WTC11 (cell line): ENCODE measurements around the gene RETREG1. TPM values are rescaled to one million over a fixed set of nuclear protein-coding genes. Genes with fewer than 3 reads are reported as not detected.

ENCODE experiments used
- ATAC-seq: fragments of 200-7000 bp; cut with Tn5 transposase; 2 replicates; pipeline ENCODE4 v1.10.0; 2021; ENCODE audit warnings: mild to moderate bottlenecking, moderate library complexity
- CTCF ChIA-PET: fragments of 300-600 bp; sonication (Branson Sonifier 250); formaldehyde crosslinking; loops from one replicate; lab custom pipeline; 2021; ENCODE audit warnings: antibody characterized with exemption; lab: Charles Lee
- POLR2A ChIA-PET: fragments of 350-600 bp; sonication (Branson Sonifier 250); formaldehyde crosslinking; loops from one replicate; lab custom pipeline; 2021; ENCODE audit warnings: antibody characterized with exemption; lab: Charles Lee
- DNase-seq: peaks from one replicate; pipeline ENCODE4 v3.0.0; 2021; ENCODE audit warnings: low spot score
- H3K27ac Mint-ChIP-seq: 2 replicates; pipeline ENCODE4 v1.8.0; 2021; ENCODE audit warnings: mixed read lengths
- H3K27me3 Mint-ChIP-seq: 2 replicates; pipeline ENCODE4 v1.8.0; 2021; ENCODE audit warnings: low read depth, mild to moderate bottlenecking, moderate library complexity, mixed read lengths
- H3K36me3 Mint-ChIP-seq: 2 replicates; pipeline ENCODE4 v1.8.0; 2021; ENCODE audit warnings: mixed read lengths
- H3K4me1 Mint-ChIP-seq: 2 replicates; pipeline ENCODE4 v1.8.0; 2022; ENCODE audit warnings: mixed read lengths
- H3K4me3 Mint-ChIP-seq: 2 replicates; pipeline ENCODE4 v1.8.0; 2021; ENCODE audit warnings: mild to moderate bottlenecking, moderate library complexity, mixed read lengths
- H3K9me3 Mint-ChIP-seq: 2 replicates; pipeline ENCODE4 v1.8.0; 2021; ENCODE audit warnings: mixed read lengths
- ELF4 ChIP-seq: sonication (generic); formaldehyde crosslinking; IDR thresholded peaks from 2 replicates; pipeline ENCODE4 v1.8.1; 2022; ENCODE audit warnings: low read depth, mild to moderate bottlenecking, moderate library complexity, missing genetic modification reagents
- FOXJ3 ChIP-seq: sonication (generic); formaldehyde crosslinking; IDR thresholded peaks from 2 replicates; pipeline ENCODE4 v1.9.0; 2021; ENCODE audit warnings: missing genetic modification reagents, mild to moderate bottlenecking, borderline replicate concordance
- GRHL2 ChIP-seq: fragments of 250-450 bp; sonication (Bioruptor Pico); IDR thresholded peaks from 2 replicates; pipeline ENCODE4 v1.8.0; 2022; ENCODE audit warnings: mild to moderate bottlenecking, moderate library complexity; ENCODE audit not compliant: insufficient replicate concordance, severe bottlenecking
- NR3C1 ChIP-seq: sonication (generic); formaldehyde crosslinking; conservative IDR thresholded peaks from 2 replicates; pipeline ENCODE4 v1.8.1; 2023; ENCODE audit warnings: low read depth, mild to moderate bottlenecking, missing genetic modification reagents
- SMAD4 ChIP-seq: sonication (generic); formaldehyde crosslinking; IDR thresholded peaks from 2 replicates; pipeline ENCODE4 v1.8.0; 2022; ENCODE audit warnings: mild to moderate bottlenecking, missing genetic modification reagents
- TEAD4 ChIP-seq: sonication (generic); formaldehyde crosslinking; IDR thresholded peaks from 2 replicates; pipeline ENCODE4 v1.8.0; 2022; ENCODE audit warnings: mild to moderate bottlenecking, missing genetic modification reagents
- ZNF138 ChIP-seq: sonication (generic); formaldehyde crosslinking; conservative IDR thresholded peaks from 2 replicates; pipeline ENCODE4 v1.8.1; 2022; ENCODE audit warnings: mild to moderate bottlenecking, moderate library complexity, missing genetic modification reagents
- ZNF219 ChIP-seq: sonication (generic); formaldehyde crosslinking; IDR thresholded peaks from 2 replicates; pipeline ENCODE4 v1.8.0; 2023; ENCODE audit warnings: missing genetic modification reagents, mild to moderate bottlenecking, borderline replicate concordance
- ZNF317 ChIP-seq: sonication (generic); formaldehyde crosslinking; IDR thresholded peaks from 2 replicates; pipeline ENCODE4 v1.8.1; 2023; ENCODE audit warnings: low read depth, mild to moderate bottlenecking, moderate library complexity, missing genetic modification reagents, borderline replicate concordance
- total RNA-seq: library from RNA; stranded (reverse); gene quantifications from 3 replicates; pipeline ENCODE4 v1.2.3, GENCODE V29; 2021
- TF ChIP-seq, protein P1 (sequence below): sonication (generic); formaldehyde crosslinking; IDR thresholded peaks from 2 replicates; pipeline ENCODE4 v1.8.0; 2022; ENCODE audit warnings: mild to moderate bottlenecking, missing genetic modification reagents
- TF ChIP-seq, protein P2 (sequence below): sonication (generic); formaldehyde crosslinking; IDR thresholded peaks from 2 replicates; pipeline ENCODE4 v1.8.0; 2023; ENCODE audit warnings: mild to moderate bottlenecking, missing genetic modification reagents
- TF ChIP-seq, protein P3 (sequence below): fragments of 200-600 bp; IDR thresholded peaks from 2 replicates; pipeline ENCODE4 v1.8.0; 2022; ENCODE audit warnings: antibody characterized with exemption
- TF ChIP-seq, protein P4 (sequence below): fragments of 250-450 bp; sonication (Bioruptor Pico); IDR thresholded peaks from 2 replicates; pipeline ENCODE4 v1.9.0; 2021; ENCODE audit warnings: mild to moderate bottlenecking, borderline replicate concordance
- TF ChIP-seq, protein P5 (sequence below): sonication (generic); formaldehyde crosslinking; conservative IDR thresholded peaks from 2 replicates; pipeline ENCODE4 v1.8.1; 2023; ENCODE audit warnings: mild to moderate bottlenecking, low read depth, missing genetic modification reagents, moderate library complexity
- TF ChIP-seq, protein P6 (sequence below): fragments of 250-450 bp; sonication (Bioruptor Pico); IDR thresholded peaks from 2 replicates; pipeline ENCODE4 v1.9.0; 2021; ENCODE audit warnings: mild to moderate bottlenecking
- TF ChIP-seq, protein P7 (sequence below): sonication (generic); formaldehyde crosslinking; IDR thresholded peaks from 2 replicates; pipeline ENCODE4 v1.8.1; 2022; ENCODE audit warnings: low read depth, mild to moderate bottlenecking, moderate library complexity, missing genetic modification reagents, borderline replicate concordance
- TF ChIP-seq, protein P8 (sequence below): sonication (generic); formaldehyde crosslinking; IDR thresholded peaks from 2 replicates; pipeline ENCODE4 v1.8.0; 2022; ENCODE audit warnings: mild to moderate bottlenecking, missing genetic modification reagents

Gene RETREG1
- total RNA-seq, 1 experiment from 2014 or later: 2.2 TPM

DNA sequence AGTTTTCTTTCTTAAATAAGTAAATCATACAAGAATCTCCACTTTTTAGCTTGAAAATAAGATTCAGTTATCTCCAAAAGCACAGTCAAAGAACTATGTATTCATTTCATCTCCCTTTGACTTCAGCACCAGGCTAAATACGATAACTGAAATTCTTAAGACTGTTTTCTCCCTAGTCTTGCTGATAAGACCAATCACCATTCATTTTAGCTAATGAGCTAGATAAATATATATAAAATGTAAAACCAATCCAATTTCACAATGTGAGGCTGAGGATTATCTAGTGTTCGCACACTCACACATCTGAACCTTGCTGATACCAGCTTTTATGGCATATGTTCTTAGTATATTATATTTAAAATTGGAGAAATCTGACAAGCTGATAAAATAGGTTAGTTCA, 133.9 kb downstream of the RETREG1 start:
- no peak for ATAC-seq
- no peak for DNase-seq
- H3K27me3 Mint-ChIP-seq: no peaks in the 10 kb centered on the region
- ChIA-PET POLR2A (no interaction called here), CTCF (no interaction called here)
- TF ChIP-seq, protein P1, sequence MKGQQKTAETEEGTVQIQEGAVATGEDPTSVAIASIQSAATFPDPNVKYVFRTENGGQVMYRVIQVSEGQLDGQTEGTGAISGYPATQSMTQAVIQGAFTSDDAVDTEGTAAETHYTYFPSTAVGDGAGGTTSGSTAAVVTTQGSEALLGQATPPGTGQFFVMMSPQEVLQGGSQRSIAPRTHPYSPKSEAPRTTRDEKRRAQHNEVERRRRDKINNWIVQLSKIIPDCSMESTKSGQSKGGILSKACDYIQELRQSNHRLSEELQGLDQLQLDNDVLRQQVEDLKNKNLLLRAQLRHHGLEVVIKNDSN: no peak
- no peak for TF ChIP-seq ZNF317 (CRISPR knock-in tag)
- TF ChIP-seq, protein P2, sequence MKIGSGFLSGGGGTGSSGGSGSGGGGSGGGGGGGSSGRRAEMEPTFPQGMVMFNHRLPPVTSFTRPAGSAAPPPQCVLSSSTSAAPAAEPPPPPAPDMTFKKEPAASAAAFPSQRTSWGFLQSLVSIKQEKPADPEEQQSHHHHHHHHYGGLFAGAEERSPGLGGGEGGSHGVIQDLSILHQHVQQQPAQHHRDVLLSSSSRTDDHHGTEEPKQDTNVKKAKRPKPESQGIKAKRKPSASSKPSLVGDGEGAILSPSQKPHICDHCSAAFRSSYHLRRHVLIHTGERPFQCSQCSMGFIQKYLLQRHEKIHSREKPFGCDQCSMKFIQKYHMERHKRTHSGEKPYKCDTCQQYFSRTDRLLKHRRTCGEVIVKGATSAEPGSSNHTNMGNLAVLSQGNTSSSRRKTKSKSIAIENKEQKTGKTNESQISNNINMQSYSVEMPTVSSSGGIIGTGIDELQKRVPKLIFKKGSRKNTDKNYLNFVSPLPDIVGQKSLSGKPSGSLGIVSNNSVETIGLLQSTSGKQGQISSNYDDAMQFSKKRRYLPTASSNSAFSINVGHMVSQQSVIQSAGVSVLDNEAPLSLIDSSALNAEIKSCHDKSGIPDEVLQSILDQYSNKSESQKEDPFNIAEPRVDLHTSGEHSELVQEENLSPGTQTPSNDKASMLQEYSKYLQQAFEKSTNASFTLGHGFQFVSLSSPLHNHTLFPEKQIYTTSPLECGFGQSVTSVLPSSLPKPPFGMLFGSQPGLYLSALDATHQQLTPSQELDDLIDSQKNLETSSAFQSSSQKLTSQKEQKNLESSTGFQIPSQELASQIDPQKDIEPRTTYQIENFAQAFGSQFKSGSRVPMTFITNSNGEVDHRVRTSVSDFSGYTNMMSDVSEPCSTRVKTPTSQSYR (CRISPR knock-in tag): no peak
- TF ChIP-seq, protein P3, sequence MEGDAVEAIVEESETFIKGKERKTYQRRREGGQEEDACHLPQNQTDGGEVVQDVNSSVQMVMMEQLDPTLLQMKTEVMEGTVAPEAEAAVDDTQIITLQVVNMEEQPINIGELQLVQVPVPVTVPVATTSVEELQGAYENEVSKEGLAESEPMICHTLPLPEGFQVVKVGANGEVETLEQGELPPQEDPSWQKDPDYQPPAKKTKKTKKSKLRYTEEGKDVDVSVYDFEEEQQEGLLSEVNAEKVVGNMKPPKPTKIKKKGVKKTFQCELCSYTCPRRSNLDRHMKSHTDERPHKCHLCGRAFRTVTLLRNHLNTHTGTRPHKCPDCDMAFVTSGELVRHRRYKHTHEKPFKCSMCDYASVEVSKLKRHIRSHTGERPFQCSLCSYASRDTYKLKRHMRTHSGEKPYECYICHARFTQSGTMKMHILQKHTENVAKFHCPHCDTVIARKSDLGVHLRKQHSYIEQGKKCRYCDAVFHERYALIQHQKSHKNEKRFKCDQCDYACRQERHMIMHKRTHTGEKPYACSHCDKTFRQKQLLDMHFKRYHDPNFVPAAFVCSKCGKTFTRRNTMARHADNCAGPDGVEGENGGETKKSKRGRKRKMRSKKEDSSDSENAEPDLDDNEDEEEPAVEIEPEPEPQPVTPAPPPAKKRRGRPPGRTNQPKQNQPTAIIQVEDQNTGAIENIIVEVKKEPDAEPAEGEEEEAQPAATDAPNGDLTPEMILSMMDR: no peak
- H3K4me3 Mint-ChIP-seq: no peak overlapping the region
- H3K4me1 Mint-ChIP-seq: no peaks in the 10 kb centered on the region
- H3K27ac Mint-ChIP-seq: no peak overlapping the region
- peaks cover 15% of the 10 kb centered on the region for H3K9me3 Mint-ChIP-seq
- H3K36me3 Mint-ChIP-seq: no peaks in the 10 kb centered on the region

DNA sequence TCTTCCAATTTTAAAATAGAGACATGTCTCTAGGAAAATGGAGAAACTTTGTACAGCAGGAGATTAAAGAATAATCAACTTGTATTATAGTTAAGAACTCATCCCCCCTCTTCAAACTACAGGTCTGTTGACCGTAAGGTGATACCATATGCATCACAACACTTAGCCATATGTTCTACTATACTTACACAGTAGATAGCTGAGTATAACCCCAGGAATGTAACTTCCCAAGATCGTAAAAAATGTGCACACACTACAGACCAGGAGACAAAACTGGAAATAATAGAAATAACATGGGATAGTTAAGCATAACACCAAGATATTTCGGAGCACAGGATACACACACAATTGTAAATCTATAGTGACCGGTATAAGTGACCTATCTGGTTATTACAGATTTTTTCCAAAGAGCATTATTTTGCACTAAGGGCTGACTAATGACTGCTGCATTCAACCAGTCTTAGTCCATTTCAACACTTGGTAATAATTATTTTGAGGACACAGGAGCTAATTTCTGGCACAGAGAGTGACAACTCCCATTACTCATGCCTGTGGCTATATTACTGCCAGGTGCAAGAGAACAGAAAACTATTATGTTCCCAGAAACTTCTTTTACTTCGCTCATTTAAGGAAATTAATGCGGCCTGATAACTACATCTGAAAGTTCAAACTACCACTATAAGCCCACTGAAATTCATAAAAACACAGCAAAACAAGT, 135.8 kb downstream of the RETREG1 start:
- Mint-ChIP-seq H3K9me3 (peaks cover 21% of the 10 kb centered on the region), H3K27ac (no peak overlapping the region), H3K4me1 (no peaks in the 10 kb centered on the region), H3K27me3 (no peaks in the 10 kb centered on the region), H3K36me3 (no peaks in the 10 kb centered on the region), H3K4me3 (no peak overlapping the region)
- CTCF ChIA-PET: no interaction called here
- POLR2A ChIA-PET: no interaction called here
- ATAC-seq: no peak
- DNase-seq: no peak
- TF ChIP-seq TEAD4 (CRISPR knock-in tag): no peak
- no peak for TF ChIP-seq NR3C1
- TF ChIP-seq ZNF219 (CRISPR knock-in tag): no peak
- TF ChIP-seq GRHL2: no peak
- TF ChIP-seq, protein P4, sequence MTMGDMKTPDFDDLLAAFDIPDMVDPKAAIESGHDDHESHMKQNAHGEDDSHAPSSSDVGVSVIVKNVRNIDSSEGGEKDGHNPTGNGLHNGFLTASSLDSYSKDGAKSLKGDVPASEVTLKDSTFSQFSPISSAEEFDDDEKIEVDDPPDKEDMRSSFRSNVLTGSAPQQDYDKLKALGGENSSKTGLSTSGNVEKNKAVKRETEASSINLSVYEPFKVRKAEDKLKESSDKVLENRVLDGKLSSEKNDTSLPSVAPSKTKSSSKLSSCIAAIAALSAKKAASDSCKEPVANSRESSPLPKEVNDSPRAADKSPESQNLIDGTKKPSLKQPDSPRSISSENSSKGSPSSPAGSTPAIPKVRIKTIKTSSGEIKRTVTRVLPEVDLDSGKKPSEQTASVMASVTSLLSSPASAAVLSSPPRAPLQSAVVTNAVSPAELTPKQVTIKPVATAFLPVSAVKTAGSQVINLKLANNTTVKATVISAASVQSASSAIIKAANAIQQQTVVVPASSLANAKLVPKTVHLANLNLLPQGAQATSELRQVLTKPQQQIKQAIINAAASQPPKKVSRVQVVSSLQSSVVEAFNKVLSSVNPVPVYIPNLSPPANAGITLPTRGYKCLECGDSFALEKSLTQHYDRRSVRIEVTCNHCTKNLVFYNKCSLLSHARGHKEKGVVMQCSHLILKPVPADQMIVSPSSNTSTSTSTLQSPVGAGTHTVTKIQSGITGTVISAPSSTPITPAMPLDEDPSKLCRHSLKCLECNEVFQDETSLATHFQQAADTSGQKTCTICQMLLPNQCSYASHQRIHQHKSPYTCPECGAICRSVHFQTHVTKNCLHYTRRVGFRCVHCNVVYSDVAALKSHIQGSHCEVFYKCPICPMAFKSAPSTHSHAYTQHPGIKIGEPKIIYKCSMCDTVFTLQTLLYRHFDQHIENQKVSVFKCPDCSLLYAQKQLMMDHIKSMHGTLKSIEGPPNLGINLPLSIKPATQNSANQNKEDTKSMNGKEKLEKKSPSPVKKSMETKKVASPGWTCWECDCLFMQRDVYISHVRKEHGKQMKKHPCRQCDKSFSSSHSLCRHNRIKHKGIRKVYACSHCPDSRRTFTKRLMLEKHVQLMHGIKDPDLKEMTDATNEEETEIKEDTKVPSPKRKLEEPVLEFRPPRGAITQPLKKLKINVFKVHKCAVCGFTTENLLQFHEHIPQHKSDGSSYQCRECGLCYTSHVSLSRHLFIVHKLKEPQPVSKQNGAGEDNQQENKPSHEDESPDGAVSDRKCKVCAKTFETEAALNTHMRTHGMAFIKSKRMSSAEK (CRISPR knock-in tag): no peak
- TF ChIP-seq, protein P5, sequence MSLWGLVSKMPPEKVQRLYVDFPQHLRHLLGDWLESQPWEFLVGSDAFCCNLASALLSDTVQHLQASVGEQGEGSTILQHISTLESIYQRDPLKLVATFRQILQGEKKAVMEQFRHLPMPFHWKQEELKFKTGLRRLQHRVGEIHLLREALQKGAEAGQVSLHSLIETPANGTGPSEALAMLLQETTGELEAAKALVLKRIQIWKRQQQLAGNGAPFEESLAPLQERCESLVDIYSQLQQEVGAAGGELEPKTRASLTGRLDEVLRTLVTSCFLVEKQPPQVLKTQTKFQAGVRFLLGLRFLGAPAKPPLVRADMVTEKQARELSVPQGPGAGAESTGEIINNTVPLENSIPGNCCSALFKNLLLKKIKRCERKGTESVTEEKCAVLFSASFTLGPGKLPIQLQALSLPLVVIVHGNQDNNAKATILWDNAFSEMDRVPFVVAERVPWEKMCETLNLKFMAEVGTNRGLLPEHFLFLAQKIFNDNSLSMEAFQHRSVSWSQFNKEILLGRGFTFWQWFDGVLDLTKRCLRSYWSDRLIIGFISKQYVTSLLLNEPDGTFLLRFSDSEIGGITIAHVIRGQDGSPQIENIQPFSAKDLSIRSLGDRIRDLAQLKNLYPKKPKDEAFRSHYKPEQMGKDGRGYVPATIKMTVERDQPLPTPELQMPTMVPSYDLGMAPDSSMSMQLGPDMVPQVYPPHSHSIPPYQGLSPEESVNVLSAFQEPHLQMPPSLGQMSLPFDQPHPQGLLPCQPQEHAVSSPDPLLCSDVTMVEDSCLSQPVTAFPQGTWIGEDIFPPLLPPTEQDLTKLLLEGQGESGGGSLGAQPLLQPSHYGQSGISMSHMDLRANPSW: no peak
- TF ChIP-seq FOXJ3 (CRISPR knock-in tag): no peak
- TF ChIP-seq ELF4 (CRISPR knock-in tag): no peak
- TF ChIP-seq, protein P6, sequence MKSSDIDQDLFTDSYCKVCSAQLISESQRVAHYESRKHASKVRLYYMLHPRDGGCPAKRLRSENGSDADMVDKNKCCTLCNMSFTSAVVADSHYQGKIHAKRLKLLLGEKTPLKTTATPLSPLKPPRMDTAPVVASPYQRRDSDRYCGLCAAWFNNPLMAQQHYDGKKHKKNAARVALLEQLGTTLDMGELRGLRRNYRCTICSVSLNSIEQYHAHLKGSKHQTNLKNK (CRISPR knock-in tag): no peak
- no peak for TF ChIP-seq ZNF138
- TF ChIP-seq, protein P7, sequence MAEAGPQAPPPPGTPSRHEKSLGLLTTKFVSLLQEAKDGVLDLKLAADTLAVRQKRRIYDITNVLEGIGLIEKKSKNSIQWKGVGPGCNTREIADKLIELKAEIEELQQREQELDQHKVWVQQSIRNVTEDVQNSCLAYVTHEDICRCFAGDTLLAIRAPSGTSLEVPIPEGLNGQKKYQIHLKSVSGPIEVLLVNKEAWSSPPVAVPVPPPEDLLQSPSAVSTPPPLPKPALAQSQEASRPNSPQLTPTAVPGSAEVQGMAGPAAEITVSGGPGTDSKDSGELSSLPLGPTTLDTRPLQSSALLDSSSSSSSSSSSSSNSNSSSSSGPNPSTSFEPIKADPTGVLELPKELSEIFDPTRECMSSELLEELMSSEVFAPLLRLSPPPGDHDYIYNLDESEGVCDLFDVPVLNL (CRISPR knock-in tag): no peak
- TF ChIP-seq, protein P8, sequence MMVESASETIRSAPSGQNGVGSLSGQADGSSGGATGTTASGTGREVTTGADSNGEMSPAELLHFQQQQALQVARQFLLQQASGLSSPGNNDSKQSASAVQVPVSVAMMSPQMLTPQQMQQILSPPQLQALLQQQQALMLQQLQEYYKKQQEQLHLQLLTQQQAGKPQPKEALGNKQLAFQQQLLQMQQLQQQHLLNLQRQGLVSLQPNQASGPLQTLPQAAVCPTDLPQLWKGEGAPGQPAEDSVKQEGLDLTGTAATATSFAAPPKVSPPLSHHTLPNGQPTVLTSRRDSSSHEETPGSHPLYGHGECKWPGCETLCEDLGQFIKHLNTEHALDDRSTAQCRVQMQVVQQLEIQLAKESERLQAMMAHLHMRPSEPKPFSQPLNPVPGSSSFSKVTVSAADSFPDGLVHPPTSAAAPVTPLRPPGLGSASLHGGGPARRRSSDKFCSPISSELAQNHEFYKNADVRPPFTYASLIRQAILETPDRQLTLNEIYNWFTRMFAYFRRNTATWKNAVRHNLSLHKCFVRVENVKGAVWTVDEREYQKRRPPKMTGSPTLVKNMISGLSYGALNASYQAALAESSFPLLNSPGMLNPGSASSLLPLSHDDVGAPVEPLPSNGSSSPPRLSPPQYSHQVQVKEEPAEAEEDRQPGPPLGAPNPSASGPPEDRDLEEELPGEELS (CRISPR knock-in tag): no peak
- TF ChIP-seq SMAD4 (CRISPR knock-in tag): no peak
